COLO668 (cell line): ENCODE data around the gene MAML2.

Source experiments
- DNase-seq: peaks from one replicate; lab custom pipeline; 2025; ENCODE audit not compliant: unreplicated experiment; lab: John Stamatoyannopoulos, UW

Gene MAML2

GRCh38 chr11:96215826-96216225 lies 127.2 kb downstream of the MAML2 start:
- no peak for DNase-seq

DNA sequence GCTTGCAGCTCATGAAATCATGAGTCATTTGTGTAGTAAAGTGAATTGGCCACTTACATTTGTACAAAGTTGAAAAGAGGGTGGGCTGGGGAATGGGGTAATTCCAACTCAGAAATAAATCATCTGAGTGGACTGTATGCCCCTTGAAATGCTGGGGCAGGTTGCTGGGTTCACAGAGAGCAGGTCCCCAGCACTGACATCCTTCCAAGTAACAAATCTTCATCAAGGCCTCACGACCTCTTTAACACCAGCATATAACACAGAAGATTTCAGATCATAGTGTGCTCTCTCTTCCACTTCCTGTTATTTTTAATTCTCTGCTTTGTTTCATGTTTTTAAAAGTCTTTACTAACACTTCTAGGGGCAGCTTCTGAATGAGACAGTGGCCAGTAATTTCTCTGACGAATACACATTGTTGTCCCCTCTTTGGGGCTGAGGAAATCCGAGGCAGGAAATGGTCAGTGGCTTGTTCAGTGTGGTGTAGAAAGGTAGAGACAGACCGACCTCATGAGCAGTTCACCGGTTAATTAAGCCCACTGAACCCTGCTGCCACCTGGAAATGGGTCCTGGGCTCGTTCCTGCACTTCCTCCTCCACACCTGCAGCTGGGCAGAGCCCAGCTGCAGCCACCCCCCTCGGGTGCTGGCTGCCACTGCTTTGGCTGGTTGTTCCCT lies 127.7 kb downstream of the MAML2 start:
- DNase-seq, result peak; percentile 3

- DNase-seq, result no peak
Observed at GRCh38 chr11:96214777-96215109, 128.3 kb downstream of the MAML2 start.

GRCh38 chr11:96213500-96213899 lies 129.5 kb downstream of the MAML2 start:
- no peak for DNase-seq

DNA sequence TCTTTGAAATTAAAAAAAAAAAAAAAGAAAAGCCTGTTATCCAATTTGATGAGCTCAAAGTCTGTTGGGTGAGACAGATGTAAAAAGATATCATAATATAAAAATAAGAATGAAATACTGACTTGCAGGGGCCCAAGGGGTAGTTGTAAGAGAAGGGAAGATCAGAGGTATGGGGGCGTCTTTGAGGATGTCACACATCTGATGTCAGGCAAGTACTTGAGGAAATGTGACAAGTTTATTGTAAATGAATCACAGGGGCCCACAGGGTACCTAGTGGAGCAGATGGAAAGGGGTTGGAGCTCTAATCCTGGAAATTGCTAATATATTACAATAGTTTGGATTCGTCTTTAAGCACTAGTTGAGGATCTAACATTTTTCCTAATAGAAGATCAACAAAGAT lies 131.6 kb downstream of the MAML2 start:
- DNase-seq, result no peak

DNA sequence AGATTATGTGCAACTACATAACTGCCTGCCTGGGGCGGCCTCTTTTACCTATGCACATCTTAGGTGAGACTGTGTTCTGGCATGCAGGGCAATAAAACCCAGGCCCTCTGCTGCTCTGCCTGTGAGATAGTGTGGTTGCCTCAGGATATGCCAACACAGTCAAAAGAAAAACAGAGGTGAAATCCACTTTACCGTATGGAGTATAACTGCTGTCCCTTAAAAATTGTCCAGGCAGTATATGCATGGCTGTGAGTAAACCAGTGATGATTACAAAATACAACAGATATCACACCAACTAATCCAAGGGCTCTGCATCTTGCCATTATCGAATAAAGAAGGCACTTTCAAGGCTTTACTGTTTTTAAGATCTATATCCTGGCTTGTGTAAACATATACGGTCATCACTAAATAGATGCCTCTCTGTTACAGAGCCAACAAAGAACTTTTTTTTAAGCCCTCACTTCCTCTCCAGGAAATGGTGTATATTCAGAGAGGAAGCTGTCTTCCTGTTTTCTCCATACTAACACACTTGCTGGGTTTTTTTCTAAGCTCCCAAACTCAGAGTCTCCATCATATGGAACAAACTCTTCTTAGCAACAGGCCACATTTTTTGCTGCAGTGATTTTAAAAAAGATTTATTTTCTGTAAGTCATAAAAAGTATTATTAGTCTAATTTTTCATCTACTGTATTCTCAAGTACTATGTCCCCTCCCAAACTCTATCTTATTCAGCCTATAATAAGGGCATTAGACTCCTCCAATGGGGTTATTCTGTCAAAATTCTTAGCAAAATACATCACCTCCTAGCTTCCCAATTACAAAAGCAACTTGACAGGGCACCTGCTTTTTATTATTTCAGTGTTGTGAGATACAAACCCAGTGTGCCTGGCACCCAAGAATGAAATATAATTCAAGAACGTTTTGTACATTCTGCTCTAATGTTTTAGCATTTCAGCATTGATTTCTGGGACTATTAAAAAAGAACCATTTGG lies 135.2 kb downstream of the MAML2 start:
- DNase-seq, result no peak

DNA sequence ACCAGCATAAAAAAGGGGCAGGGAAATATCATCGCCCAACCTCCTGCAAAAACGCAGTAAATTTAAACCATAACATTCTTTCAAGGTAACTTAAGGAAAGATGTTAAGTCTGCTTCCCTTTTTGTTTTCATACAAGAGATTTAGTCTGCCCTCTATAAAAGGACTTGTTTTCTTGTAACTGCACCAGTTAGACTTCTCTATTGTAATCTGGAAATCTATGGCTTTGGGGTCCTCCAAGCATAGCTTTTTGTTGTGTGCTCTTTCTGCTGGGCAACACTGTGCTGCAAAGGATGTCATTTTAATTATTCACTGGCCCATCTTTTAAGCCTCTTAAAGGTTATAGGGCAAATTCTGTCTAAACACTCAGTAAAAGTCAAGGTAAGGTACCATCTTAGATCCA lies 136.0 kb downstream of the MAML2 start:
- no peak for DNase-seq

DNA sequence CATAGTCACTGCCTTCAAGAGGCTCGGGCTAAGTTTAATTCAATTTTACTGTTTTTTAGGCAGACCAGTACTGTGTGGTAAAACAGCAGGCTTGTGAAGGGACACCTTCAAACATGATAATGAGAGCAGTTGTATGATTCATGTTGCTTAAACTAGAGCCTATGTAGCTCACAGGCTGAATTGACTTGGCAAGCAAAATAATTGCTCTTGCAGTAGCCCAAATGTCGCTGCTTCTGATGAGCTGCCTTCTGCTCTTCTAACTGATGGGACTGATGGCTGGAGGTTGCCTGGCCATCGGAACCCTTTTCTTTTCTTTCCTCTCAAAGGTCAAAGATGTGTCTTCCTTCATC lies 137.6 kb downstream of the MAML2 start:
- no peak for DNase-seq

DNA sequence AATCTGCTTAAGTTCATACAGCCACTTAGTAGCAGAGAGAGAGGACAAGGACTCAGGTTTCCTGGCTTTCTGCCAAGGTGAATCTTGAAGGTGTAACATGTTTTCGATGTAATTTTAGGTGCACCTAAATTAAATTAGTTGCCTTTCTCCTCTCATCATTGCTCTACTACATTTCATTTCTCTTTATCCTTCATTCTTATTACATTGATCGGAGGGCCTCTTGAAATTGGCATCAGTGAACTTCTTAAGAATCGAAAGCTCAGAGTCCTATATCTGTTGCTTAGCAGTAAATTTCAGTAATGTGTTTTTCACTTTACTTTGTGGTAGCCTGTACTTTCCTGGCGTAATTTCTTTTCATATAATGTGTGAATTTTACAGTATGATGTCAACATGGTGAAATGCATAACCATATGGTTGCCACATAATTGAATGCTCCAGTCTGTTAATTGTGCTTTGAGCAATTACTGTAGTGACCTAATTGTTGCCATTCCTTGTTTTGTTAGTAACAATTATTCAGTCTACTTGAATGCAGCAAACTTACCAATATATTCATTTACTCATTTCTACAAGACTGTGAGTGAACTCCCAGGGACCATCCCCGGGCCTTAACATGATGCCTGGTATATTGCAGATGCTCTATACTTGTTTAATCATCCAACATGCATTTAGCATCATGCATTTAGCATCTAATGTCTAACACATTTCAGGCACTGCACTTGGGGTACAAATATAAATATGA lies 138.1 kb downstream of the MAML2 start:
- no peak for DNase-seq

- no peak for DNase-seq
Observed at GRCh38 chr11:96204366-96204659, 138.7 kb downstream of the MAML2 start.

- no peak for DNase-seq
Observed at GRCh38 chr11:96203567-96204365, 139.2 kb downstream of the MAML2 start.

GRCh38 chr11:96200243-96200642 lies 142.8 kb downstream of the MAML2 start:
- no peak for DNase-seq

- DNase-seq, result no peak
Observed at GRCh38 chr11:96199563-96200025, 143.4 kb downstream of the MAML2 start.

GRCh38 chr11:96197801-96198701 lies 144.9 kb downstream of the MAML2 start:
- no peak for DNase-seq

DNA sequence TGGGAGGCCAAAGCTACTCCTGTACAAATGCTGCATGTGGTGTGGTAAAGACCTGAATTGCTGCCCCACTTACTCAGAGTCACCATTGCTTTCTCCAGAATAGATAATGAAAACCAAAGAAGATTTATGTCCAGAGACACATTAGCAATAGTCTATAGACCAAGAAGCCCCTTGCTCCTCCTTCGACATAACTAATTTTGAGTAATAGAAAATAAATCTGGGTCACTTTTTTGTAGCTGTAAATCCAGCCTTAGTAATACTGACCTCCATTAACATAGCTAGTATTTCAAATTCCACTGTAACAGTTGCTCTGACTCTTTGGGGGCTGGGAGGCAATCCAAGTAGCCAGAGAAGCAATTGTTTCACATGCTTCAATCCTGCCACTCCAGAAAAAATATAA lies 145.9 kb downstream of the MAML2 start:
- DNase-seq, result no peak

DNA sequence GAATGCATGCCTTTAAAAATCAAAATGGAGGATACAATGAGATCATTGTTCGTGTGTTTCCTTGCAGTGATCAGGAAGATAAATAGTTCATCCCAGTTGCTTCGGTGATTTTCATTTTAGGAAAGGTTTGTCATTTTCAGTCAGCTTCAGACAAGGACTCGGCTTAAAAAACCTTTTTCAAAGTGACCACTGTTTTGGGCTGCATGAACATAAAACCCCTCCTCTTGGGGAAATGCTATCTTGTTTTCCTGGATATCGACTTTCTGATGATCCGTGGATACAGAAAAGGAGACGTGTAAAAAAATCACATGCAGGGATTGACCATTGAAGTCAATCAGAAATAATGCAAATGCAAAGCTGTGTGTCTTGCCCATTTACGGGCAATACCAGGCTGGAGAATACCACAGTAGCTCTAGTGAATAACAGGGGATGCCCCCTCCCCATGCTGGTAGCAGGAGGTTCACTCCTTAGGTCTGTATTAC lies 146.8 kb downstream of the MAML2 start:
- DNase-seq, result no peak

- DNase-seq, result no peak
Observed at GRCh38 chr11:96195671-96196070, 147.3 kb downstream of the MAML2 start.

DNA sequence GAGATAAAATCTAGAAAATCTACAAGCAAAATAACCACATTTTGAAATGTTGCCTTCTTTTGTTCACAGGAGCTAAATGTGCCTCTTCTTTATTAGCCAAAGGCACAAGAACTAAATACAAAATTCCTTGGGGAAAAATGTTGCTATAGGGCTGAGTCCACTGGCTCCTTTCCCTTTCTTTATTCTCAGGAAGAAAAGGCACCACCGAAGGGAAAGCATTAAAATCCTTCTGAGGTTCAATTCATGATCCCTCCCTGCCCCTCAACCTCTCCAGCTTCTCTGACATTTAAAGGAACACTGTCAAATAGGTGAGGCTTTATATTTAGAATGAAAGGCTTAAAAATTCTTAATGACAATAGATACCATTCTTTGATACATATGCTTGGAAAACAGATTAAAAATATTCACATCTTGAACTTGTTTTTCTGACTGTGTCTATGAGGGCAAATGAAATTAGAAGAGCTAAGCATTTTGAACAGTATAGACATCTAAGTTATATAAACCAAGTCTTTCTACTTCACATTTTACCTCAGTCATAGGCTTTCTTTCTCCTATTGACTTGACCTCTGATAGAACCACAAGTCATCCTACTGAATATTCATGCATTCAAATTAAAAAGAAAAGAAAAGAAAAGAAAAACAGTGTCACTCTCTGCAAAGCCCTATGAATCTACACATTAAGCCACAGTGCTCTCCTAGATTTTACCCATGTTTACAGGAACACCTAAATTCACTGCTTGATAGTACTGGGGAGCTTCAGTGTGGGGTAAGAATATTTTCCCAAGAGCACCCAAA lies 148.2 kb downstream of the MAML2 start:
- DNase-seq, result no peak
